GM12878 (cell line): ENCODE results near the gene FLAD1. TPM values are rescaled to one million over a fixed set of nuclear protein-coding genes. Genes with fewer than 3 reads are reported as not detected.
A peak's percentile ranks its signal among the peaks of the same experiment; 100 is the strongest.

Experiments
- BCL11A ChIP-seq: IDR thresholded peaks from 2 replicates; pipeline ENCODE4 v1.6.1; 2011; ENCODE audit warnings: low read depth, low read length
- BMI1 ChIP-seq: fragments of 450-650 bp; IDR thresholded peaks from 2 replicates; pipeline ENCODE4 v1.6.1; 2016; ENCODE audit warnings: mild to moderate bottlenecking, moderate library complexity, borderline replicate concordance
- EP300 ChIP-seq, 2 experiments: fragments of 150-350 bp in 1 of 2; IDR thresholded peaks; 2 replicates each; pipeline ENCODE4 v1.6.1; 2011 to 2012; ENCODE audit warnings: low read depth in 2 of 2, low read length in 2 of 2, borderline replicate concordance in 1 of 2, improper control_type of control experiment in 1 of 2, inconsistent platforms in 1 of 2; ENCODE audit not compliant: control insufficient read depth in 1 of 2
- KDM1A ChIP-seq: fragments of 200-600 bp; sonication (generic); IDR thresholded peaks from 2 replicates; pipeline ENCODE4 v1.6.1; 2016; ENCODE audit warnings: borderline replicate concordance
- LARP7 ChIP-seq: fragments of 450-650 bp; IDR thresholded peaks from 2 replicates; pipeline ENCODE4 v1.6.1; 2017; ENCODE audit warnings: mild to moderate bottlenecking
- MTA2 ChIP-seq: fragments of 450-650 bp; IDR thresholded peaks from 2 replicates; pipeline ENCODE4 v1.6.1; 2016; ENCODE audit warnings: low read depth, mild to moderate bottlenecking, moderate library complexity
- NFXL1 ChIP-seq: fragments of 450-650 bp; IDR thresholded peaks from 2 replicates; pipeline ENCODE4 v1.6.1; 2017; ENCODE audit warnings: antibody characterized with exemption, mild to moderate bottlenecking, borderline replicate concordance
- RUNX3 ChIP-seq: IDR thresholded peaks from 2 replicates; pipeline ENCODE4 v1.6.1; 2012; ENCODE audit warnings: low read length, inconsistent platforms
- TCF3 ChIP-seq: IDR thresholded peaks from 2 replicates; pipeline ENCODE4 v1.6.1; 2012; ENCODE audit warnings: low read depth, mild to moderate bottlenecking, low read length, borderline replicate concordance; ENCODE audit not compliant: insufficient read depth
- ZNF384 ChIP-seq: IDR thresholded peaks from 2 replicates; pipeline ENCODE4 v1.6.1; 2012; ENCODE audit warnings: low read depth, mild to moderate bottlenecking, low read length, improper control_type of control experiment, borderline replicate concordance
- polyA plus RNA-seq, 11 experiments: library from polyadenylated mRNA; depleted of rRNA in 4 of 11; unstranded in 6 of 11; stranded (reverse) in 5 of 11; fragments of >200 nt; fragmentation: Nextera tagmentation in 4 of 11; fragmentation: Illumina TruSeq in 1 of 11; extraction: Ambion mirVana in 4 of 11; extraction: Trizol in 1 of 11; gene quantifications; 1 replicate in 1 of 11; 2 replicates in 10 of 11; pipeline versions ENCODE4 v1.2.1 to v1.2.3, GENCODE V29; 2011 to 2016; ENCODE audit warnings: inconsistent platforms in 2 of 11, missing spikeins in 2 of 11, low read depth in 1 of 11
- total RNA-seq, 4 experiments: library from RNA; depleted of rRNA in 3 of 4; stranded (reverse); fragments of >200 nt in 3 of 4; fragmentation: Illumina TruSeq in 1 of 4; extraction: Trizol in 1 of 4; gene quantifications; 2 replicates each; pipeline versions ENCODE4 v1.2.1 to v1.2.3, GENCODE V29; 2013 to 2021
- TF ChIP-seq, protein P1 (sequence below), 3 experiments: IDR thresholded peaks in 2 of 3; conservative IDR thresholded peaks in 1 of 3; 2 replicates each; pipeline ENCODE4 v1.5.1; 2011; ENCODE audit warnings: low read depth in 3 of 3, low read length in 3 of 3, mild to moderate bottlenecking in 3 of 3, control low read depth in 2 of 3, moderate library complexity in 2 of 3, inconsistent platforms in 1 of 3, mixed read lengths in 1 of 3; ENCODE audit not compliant: control insufficient read depth in 2 of 3, insufficient read depth in 1 of 3; ENCODE audit errors: extremely low read depth in 1 of 3
- TF ChIP-seq, protein P2 (sequence below): fragments of 450-650 bp; IDR thresholded peaks from 2 replicates; pipeline ENCODE4 v1.6.1; 2016; ENCODE audit warnings: mild to moderate bottlenecking, moderate library complexity, borderline replicate concordance
- TF ChIP-seq, protein P3 (sequence below): fragments of 450-650 bp; IDR thresholded peaks from 2 replicates; pipeline ENCODE4 v1.6.1; 2017; ENCODE audit warnings: low read depth, mild to moderate bottlenecking, moderate library complexity
- TF ChIP-seq, protein P4 (sequence below): fragments of 450-650 bp; IDR thresholded peaks from 2 replicates; pipeline ENCODE4 v1.6.1; 2017; ENCODE audit warnings: mild to moderate bottlenecking, moderate library complexity
- TF ChIP-seq, protein P5 (sequence below): fragments of 450-650 bp; IDR thresholded peaks from 2 replicates; pipeline ENCODE4 v1.6.1; 2016; ENCODE audit warnings: mild to moderate bottlenecking

Gene FLAD1
- total and polyA plus RNA-seq, 10 of the 15 experiments (the other 5 are each of a cell fraction or from before 2014, with no cell fraction given): 22.9 to 93.4 (median 56.6) TPM

DNA sequence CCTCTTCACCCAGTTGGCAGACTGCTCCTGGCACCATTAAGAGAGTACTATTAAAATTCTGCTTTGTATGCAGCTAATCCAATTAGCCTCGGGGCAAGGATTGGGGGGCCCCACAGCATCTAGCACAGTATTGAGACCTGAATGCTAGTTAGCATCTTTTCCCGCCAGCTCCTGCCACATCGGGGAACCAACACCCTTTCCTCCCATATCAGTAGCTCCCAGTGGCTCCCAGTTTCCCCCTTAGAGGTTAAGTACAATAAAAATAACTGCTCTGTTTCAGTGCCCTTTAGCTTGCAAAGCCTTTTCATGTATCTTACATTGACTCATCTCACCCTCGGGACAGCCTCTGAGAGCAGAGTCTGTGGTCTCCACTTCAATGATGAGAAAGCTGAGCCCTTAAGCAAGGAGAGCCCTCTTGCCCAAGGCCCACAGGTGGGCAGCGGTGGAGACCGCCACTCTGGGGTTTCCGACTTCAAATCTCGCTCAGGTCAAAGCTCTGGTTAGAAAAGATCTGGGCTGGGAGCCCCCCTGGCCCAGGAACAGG lies 42.4 kb upstream of the FLAD1 start (continued):
- TF ChIP-seq, protein P1, sequence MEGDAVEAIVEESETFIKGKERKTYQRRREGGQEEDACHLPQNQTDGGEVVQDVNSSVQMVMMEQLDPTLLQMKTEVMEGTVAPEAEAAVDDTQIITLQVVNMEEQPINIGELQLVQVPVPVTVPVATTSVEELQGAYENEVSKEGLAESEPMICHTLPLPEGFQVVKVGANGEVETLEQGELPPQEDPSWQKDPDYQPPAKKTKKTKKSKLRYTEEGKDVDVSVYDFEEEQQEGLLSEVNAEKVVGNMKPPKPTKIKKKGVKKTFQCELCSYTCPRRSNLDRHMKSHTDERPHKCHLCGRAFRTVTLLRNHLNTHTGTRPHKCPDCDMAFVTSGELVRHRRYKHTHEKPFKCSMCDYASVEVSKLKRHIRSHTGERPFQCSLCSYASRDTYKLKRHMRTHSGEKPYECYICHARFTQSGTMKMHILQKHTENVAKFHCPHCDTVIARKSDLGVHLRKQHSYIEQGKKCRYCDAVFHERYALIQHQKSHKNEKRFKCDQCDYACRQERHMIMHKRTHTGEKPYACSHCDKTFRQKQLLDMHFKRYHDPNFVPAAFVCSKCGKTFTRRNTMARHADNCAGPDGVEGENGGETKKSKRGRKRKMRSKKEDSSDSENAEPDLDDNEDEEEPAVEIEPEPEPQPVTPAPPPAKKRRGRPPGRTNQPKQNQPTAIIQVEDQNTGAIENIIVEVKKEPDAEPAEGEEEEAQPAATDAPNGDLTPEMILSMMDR (IDR thresholded peaks at IDR 0.05 in 2 of 3, conservative IDR thresholded peaks at IDR 0.05 in 1 of 3; ENCODE audit: control insufficient read depth in 2 of 3, extremely low read depth in 1 of 3, insufficient read depth in 1 of 3, low read depth in 3 of 3, low read length in 3 of 3): no peak
- TF ChIP-seq LARP7 (no peak), ZNF384 (no peak), MTA2 (peak; percentile 31; the same call in 1 of the 2 replicates), NFXL1 (no peak), KDM1A (no peak), RUNX3 (no peak), TCF3 (no peak), EP300 (IDR thresholded peaks at IDR 0.05; ENCODE audit: borderline replicate concordance in 1 of 2, control insufficient read depth in 1 of 2, low read depth in 2 of 2, low read length in 2 of 2) (peak in 1 of 2 experiments; percentile 48; a peak in 2 of 4 replicates), BCL11A (0 out of 2 replicates have a peak, but pooled peaks have one; percentile 28), BMI1 (no peak)
- TF ChIP-seq, protein P2, sequence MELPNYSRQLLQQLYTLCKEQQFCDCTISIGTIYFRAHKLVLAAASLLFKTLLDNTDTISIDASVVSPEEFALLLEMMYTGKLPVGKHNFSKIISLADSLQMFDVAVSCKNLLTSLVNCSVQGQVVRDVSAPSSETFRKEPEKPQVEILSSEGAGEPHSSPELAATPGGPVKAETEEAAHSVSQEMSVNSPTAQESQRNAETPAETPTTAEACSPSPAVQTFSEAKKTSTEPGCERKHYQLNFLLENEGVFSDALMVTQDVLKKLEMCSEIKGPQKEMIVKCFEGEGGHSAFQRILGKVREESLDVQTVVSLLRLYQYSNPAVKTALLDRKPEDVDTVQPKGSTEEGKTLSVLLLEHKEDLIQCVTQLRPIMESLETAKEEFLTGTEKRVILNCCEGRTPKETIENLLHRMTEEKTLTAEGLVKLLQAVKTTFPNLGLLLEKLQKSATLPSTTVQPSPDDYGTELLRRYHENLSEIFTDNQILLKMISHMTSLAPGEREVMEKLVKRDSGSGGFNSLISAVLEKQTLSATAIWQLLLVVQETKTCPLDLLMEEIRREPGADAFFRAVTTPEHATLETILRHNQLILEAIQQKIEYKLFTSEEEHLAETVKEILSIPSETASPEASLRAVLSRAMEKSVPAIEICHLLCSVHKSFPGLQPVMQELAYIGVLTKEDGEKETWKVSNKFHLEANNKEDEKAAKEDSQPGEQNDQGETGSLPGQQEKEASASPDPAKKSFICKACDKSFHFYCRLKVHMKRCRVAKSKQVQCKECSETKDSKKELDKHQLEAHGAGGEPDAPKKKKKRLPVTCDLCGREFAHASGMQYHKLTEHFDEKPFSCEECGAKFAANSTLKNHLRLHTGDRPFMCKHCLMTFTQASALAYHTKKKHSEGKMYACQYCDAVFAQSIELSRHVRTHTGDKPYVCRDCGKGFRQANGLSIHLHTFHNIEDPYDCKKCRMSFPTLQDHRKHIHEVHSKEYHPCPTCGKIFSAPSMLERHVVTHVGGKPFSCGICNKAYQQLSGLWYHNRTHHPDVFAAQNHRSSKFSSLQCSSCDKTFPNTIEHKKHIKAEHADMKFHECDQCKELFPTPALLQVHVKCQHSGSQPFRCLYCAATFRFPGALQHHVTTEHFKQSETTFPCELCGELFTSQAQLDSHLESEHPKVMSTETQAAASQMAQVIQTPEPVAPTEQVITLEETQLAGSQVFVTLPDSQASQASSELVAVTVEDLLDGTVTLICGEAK: no peak
- TF ChIP-seq, protein P3, sequence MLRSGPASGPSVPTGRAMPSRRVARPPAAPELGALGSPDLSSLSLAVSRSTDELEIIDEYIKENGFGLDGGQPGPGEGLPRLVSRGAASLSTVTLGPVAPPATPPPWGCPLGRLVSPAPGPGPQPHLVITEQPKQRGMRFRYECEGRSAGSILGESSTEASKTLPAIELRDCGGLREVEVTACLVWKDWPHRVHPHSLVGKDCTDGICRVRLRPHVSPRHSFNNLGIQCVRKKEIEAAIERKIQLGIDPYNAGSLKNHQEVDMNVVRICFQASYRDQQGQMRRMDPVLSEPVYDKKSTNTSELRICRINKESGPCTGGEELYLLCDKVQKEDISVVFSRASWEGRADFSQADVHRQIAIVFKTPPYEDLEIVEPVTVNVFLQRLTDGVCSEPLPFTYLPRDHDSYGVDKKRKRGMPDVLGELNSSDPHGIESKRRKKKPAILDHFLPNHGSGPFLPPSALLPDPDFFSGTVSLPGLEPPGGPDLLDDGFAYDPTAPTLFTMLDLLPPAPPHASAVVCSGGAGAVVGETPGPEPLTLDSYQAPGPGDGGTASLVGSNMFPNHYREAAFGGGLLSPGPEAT: no peak; the same call in 1 of the 2 replicates
- TF ChIP-seq, protein P4, sequence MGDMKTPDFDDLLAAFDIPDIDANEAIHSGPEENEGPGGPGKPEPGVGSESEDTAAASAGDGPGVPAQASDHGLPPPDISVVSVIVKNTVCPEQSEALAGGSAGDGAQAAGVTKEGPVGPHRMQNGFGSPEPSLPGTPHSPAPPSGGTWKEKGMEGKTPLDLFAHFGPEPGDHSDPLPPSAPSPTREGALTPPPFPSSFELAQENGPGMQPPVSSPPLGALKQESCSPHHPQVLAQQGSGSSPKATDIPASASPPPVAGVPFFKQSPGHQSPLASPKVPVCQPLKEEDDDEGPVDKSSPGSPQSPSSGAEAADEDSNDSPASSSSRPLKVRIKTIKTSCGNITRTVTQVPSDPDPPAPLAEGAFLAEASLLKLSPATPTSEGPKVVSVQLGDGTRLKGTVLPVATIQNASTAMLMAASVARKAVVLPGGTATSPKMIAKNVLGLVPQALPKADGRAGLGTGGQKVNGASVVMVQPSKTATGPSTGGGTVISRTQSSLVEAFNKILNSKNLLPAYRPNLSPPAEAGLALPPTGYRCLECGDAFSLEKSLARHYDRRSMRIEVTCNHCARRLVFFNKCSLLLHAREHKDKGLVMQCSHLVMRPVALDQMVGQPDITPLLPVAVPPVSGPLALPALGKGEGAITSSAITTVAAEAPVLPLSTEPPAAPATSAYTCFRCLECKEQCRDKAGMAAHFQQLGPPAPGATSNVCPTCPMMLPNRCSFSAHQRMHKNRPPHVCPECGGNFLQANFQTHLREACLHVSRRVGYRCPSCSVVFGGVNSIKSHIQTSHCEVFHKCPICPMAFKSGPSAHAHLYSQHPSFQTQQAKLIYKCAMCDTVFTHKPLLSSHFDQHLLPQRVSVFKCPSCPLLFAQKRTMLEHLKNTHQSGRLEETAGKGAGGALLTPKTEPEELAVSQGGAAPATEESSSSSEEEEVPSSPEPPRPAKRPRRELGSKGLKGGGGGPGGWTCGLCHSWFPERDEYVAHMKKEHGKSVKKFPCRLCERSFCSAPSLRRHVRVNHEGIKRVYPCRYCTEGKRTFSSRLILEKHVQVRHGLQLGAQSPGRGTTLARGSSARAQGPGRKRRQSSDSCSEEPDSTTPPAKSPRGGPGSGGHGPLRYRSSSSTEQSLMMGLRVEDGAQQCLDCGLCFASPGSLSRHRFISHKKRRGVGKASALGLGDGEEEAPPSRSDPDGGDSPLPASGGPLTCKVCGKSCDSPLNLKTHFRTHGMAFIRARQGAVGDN: 0 out of 2 replicates have a peak, but pooled peaks have one; percentile 27
- TF ChIP-seq, protein P5, sequence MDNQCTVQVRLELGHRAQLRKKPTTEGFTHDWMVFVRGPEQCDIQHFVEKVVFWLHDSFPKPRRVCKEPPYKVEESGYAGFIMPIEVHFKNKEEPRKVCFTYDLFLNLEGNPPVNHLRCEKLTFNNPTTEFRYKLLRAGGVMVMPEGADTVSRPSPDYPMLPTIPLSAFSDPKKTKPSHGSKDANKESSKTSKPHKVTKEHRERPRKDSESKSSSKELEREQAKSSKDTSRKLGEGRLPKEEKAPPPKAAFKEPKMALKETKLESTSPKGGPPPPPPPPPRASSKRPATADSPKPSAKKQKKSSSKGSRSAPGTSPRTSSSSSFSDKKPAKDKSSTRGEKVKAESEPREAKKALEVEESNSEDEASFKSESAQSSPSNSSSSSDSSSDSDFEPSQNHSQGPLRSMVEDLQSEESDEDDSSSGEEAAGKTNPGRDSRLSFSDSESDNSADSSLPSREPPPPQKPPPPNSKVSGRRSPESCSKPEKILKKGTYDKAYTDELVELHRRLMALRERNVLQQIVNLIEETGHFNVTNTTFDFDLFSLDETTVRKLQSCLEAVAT: no peak
